HUES48 (cell line): ENCODE measurements around the gene KLF16.

ENCODE experiments used
- H3K27ac ChIP-seq: one replicate; pipeline ENCODE4 v1.7.0; 2013; ENCODE audit warnings: low read depth, low read length, inconsistent platforms
- H3K27me3 ChIP-seq: 2 replicates; pipeline ENCODE4 v1.6.1; 2013; ENCODE audit warnings: mild to moderate bottlenecking, low read length; ENCODE audit not compliant: control insufficient read depth, insufficient read depth
- H3K36me3 ChIP-seq: 2 replicates; pipeline ENCODE4 v1.6.1; 2013; ENCODE audit warnings: low read length; ENCODE audit not compliant: control insufficient read depth, insufficient read depth
- H3K4me1 ChIP-seq: 2 replicates; pipeline ENCODE4 v1.6.1; 2013; ENCODE audit warnings: mild to moderate bottlenecking, low read length; ENCODE audit not compliant: control insufficient read depth, insufficient read depth
- H3K4me3 ChIP-seq: 2 replicates; pipeline ENCODE4 v1.5.1; 2013; ENCODE audit warnings: mild to moderate bottlenecking, low read depth, low read length
- H3K9ac ChIP-seq: 2 replicates; pipeline ENCODE4 v1.6.1; 2013; ENCODE audit warnings: mild to moderate bottlenecking, low read depth, low read length, moderate library complexity
- H3K9me3 ChIP-seq: 2 replicates; pipeline ENCODE4 v1.6.1; 2013; ENCODE audit warnings: low read length; ENCODE audit not compliant: control insufficient read depth, insufficient read depth

KLF16 gene

DNA sequence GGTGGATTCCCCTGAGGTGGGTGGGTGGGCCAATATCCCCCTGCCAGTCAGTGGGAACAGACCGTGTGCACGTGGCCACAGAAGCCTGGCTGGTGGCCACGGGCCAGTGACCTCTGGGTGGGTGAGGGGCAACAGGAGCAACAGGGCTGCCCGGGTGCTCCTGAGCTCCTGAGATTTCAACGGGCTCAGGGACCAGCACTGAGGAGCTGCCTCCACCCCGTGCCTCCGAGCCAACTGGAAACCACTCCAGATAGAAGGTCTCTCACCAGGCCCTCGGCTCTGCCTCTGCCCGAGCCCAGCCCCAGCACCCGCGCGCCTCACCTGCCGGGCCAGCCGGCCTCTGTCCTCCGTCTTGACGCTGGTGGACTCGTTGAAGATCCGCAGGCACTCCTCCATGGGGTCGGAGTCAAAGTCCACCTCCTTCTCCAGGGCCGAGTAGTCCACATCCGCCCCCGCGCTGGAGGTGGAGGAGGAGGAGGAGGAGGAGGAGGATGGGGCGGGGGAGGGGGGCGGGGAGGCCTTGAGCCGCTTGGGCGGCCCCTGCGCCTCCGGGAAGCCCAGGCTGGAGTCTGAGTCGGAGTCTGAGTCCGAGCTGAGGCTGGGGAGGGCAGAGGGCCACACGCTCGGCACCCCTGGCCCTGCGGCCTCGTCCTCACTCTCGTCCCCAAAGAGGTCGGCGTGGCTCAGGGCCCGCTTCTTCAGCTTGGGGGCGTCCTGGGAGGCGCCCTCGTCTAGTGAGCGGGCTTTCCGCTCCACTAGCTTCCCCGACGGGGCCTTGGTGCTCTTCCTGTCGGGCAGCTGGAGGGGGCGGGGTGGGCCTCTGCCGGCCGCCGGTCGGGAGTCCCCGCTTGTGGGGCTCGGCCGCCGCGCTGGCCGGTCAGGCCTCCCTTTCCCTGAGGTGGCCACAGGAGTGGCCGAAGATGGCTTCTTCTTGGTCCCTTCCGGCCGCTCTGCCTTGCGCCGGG is 36.5 kb downstream of the KLF16 start:
- no peaks in the 10 kb centered on the region for H3K27me3 ChIP-seq
- peak overlapping the region; percentile 81 for H3K27ac ChIP-seq
- H3K9ac ChIP-seq: no peak overlapping the region
- H3K4me3 ChIP-seq: no peak overlapping the region
- peaks cover 3% of the 10 kb centered on the region; the same call in 1 of the 2 replicates for H3K4me1 ChIP-seq
- H3K36me3 ChIP-seq: peaks cover 47% of the 10 kb centered on the region
- no peaks in the 10 kb centered on the region for H3K9me3 ChIP-seq

DNA sequence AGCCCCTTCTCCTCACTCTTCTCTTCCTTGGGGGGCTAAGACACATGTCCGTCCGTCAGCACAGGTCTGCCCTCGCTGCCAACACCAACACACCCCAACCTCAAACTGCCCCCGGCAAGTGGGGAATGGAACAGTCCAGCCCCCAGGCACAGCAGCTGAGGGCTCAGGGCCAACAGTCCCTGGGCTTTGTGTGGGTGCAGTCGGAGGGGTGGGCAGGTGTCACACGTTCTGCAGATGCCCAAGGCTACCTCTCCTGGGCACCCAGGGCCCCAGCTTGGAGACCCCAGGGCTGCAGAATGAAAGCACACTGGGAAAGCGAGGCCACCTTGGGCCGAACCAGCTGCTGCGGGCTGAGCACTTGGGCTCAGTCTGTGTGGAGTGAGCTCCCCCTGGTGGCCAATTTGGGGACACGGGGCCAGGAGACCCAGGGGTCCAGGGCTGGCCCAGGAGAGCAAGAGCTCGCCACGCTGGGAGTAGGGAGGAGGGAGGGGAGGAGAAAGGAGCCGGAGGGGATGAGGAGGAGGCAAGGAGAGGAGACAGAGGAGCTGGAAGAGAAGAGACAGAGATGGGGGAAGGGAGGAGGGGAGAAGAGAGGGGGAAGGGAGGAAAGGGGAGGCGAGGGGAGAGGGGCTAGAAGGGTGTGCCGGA is 37.3 kb downstream of the KLF16 start:
- Histone ChIP-seq H3K27ac (no peak overlapping the region), H3K36me3 (peaks cover 51% of the 10 kb centered on the region), H3K4me1 (peaks cover 3% of the 10 kb centered on the region; the same call in 1 of the 2 replicates), H3K4me3 (no peak overlapping the region), H3K9me3 (no peaks in the 10 kb centered on the region), H3K9ac (no peak overlapping the region), H3K27me3 (no peaks in the 10 kb centered on the region)

DNA sequence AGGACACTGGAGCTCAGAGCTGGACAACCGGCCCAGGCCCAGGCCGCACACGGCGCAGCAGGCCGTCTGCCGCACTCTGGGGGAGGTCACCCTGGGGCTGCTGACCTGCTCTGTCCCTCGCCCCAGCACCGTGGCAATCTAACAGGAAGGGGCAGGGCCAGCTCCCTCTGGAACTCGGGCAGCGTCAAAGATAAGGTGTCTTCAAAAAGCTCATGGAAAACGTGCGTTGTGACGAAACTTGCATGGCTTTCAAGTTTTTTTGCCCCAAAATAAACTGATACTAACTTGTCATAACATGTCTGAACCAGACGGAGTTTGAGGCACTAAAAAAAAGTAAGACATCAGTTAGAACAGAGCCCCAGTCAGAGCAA is 39.1 kb downstream of the KLF16 start:
- Histone ChIP-seq H3K27ac (no peak overlapping the region), H3K4me1 (peaks cover 3% of the 10 kb centered on the region; the same call in 1 of the 2 replicates), H3K4me3 (no peak overlapping the region), H3K9me3 (no peaks in the 10 kb centered on the region), H3K36me3 (peaks cover 56% of the 10 kb centered on the region), H3K27me3 (no peaks in the 10 kb centered on the region), H3K9ac (no peak overlapping the region)

DNA sequence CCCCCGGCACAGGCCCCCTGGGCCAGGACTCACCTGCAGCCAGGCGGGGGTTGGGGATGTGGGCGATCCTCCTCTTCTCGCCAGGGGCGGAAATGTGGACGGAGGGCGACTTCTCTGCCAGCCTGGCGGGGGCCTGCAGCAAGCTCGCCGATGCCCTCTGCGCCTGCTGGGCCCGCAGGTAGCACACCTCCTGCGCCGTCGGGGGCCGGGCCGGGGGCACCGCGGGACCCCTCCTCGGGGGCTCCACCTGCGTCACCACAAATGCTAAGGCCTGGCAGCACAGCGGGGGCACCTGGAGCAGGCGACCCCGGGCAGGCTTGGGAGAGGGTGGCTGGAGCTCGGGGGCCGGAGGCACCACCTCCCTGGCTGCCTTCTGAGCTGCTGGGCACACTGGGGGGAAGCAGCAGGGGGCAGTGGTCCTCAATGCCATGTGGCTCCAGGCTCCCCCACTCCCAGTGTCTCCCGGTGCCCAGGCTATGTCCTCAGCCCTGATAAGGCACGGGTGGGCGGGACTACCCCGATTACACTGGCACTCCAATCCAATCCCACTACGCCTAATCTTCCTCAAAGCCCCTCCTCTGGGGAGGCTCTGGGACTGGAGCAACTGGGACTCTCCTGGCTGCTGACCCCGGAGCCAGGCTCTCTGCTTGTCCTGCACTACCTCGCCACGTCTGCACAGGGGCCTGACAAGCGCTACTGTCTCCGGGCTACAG is 39.7 kb downstream of the KLF16 start:
- Histone ChIP-seq H3K9me3 (no peaks in the 10 kb centered on the region), H3K27me3 (no peaks in the 10 kb centered on the region), H3K4me3 (no peak overlapping the region), H3K9ac (no peak overlapping the region), H3K36me3 (peaks cover 59% of the 10 kb centered on the region), H3K4me1 (peaks cover 3% of the 10 kb centered on the region; the same call in 1 of the 2 replicates), H3K27ac (no peak overlapping the region)

DNA sequence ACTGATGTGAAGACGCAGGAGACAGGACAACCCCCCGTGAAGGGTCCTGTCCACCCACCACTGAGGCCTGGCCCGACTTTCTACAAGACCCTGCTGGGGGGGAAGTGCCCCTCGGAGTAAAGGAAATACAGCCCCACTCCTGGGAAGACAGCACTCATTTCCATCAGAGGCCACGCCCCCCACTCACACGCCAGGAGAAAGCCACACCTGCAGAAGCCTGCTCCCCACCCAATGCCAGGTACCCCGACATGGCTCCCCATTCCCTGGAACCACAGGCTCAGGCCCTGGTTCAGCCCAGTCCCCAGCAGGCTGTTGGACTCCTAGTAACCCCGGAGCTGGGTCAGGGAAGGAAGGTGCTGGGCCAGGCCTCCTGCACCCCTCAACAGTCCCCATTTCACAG is 40.4 kb downstream of the KLF16 start:
- Histone ChIP-seq H3K27me3 (no peaks in the 10 kb centered on the region), H3K9ac (no peak overlapping the region), H3K27ac (no peak overlapping the region), H3K4me1 (peaks cover 3% of the 10 kb centered on the region; the same call in 1 of the 2 replicates), H3K9me3 (no peaks in the 10 kb centered on the region), H3K4me3 (no peak overlapping the region), H3K36me3 (peaks cover 65% of the 10 kb centered on the region)

DNA sequence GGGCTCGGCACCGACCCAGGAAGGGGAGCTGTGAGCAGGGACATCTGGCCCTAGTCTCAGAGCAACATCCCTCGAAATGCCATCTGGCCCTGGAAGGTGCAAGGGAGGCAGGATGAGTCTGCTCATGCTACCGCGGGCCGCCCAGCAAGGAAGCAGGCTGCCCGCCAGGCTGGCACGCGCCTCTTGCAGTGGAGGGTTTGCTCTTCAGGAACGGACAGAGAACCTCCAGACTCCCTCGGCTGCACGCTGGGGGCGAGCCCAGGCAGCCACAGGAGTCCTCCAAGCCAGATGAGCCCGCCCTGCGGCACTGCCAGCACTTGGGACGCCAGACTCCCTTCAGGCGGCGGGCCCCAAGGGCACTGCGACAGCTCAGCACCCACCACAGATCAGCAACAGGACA is 41.2 kb downstream of the KLF16 start:
- Histone ChIP-seq H3K4me3 (no peak overlapping the region), H3K9me3 (no peaks in the 10 kb centered on the region), H3K27me3 (no peaks in the 10 kb centered on the region), H3K9ac (no peak overlapping the region), H3K27ac (no peak overlapping the region), H3K36me3 (peaks cover 71% of the 10 kb centered on the region), H3K4me1 (peaks cover 3% of the 10 kb centered on the region; the same call in 1 of the 2 replicates)

DNA sequence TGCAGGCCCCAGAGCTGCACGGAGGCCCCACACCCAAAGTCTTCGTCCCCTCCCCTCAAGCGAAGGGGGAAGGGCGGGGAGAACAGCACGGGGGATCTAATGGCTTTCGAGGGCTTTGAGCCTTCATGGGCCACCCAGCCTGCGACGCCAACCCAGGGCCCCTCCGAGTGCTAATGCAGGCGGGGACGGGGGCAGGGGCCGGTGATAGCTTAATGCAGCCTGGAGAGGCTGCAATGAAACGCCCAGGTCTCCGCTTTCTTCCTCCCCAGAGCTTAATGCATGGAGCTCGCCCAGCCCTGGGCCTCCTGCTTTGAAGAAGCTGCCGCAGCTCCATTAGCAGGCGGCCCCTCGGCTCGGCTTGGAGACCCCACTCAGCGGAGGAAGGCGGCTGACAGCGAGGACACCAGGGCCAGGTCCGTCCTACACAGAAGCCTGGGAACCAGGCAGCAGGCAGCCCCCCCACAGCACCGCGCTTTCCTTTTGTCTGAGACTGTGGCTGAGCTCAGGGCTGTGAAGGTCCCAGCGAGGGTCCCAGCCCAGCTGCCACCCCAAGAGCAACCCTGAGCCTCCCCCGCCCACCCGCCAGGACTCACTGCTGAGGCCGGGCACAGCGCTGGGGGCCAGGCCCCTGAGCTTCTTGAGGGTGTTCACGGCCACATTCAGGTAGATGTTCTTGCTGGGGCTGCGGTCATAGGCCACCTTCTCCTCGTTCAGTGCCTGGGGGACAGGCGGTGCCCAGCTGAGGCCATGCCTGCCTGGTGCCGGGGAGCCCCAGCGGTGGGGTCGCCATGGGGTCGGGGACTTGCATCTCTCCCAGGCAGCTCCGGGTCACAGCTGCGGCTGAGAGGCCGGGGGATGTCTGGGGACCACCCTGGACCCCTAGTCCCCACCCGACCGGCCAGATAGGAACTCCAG is 43.8 kb downstream of the KLF16 start:
- Histone ChIP-seq H3K36me3 (peaks cover 78% of the 10 kb centered on the region), H3K9me3 (no peaks in the 10 kb centered on the region), H3K4me3 (no peak overlapping the region), H3K27me3 (no peaks in the 10 kb centered on the region), H3K4me1 (no peaks in the 10 kb centered on the region), H3K9ac (no peak overlapping the region), H3K27ac (no peak overlapping the region)

DNA sequence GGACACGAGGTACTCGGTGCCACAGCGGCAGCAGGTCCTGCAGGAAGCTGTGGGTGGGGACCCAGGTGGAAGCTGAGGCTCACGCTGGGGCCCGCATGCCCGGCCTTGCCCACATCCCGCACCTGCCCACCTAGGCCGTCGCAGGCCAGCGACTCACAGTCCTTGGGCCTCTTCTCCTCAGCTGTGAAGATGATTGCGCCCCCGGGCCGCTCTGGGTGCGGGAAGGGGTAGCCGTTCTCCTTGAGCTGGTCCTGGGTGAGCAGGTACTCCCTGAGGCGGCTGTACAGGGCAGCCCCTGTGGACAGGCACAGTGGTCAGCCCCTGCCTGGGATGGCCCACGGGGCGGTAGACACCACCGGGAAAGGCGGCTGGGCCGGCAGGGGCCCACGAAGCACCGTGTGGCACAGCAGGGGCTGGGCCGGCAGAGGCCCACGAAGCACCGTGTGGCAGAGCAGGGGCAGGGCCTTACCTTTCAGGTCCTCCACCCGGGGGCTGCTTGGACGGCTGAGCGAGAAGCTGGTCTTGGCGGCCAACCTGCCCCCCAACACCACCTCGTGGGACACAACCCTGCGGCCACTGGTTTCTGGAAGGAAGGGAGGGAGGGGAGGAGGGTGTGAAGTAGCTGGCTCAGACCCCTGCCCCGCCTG is 44.7 kb downstream of the KLF16 start:
- no peaks in the 10 kb centered on the region for H3K4me1 ChIP-seq
- no peaks in the 10 kb centered on the region for H3K9me3 ChIP-seq
- H3K27ac ChIP-seq: no peak overlapping the region
- H3K4me3 ChIP-seq: no peak overlapping the region
- no peak overlapping the region for H3K9ac ChIP-seq
- peaks cover 70% of the 10 kb centered on the region for H3K36me3 ChIP-seq
- H3K27me3 ChIP-seq: no peaks in the 10 kb centered on the region

DNA sequence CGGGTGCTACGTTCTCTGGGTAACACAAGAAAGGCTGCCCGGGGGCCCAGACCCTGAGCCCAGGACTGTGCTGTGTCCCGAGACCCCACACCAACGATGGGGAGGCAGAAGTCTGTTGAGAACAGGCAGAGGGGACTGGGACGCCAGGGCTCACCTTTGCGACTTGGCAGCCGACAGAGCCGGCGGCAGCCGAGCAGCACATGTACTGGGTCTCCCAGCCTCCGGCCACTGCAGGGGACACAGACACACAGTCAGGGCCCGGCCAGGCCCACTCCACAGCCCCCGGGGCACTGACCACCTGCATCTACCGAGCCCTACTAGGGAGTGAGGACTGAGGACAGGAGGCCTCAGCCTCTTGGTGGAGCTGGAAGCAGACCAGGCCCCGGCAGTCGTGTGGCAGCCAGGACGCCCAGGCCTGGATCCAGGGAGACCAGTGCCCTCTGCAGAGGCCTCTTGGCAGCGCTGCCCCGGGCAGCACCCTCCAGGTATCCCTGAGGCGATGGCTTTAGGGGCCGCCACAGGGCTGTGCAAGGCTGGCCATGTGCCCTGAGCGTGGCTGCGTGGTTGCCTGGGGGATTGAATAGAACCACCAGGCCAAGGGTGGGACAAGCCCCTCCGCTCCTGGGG is 45.7 kb downstream of the KLF16 start:
- Histone ChIP-seq H3K9ac (no peak overlapping the region), H3K27ac (no peak overlapping the region), H3K4me3 (no peak overlapping the region), H3K27me3 (no peaks in the 10 kb centered on the region), H3K36me3 (peaks cover 62% of the 10 kb centered on the region), H3K4me1 (peaks cover 3% of the 10 kb centered on the region; the same call in 1 of the 2 replicates), H3K9me3 (no peaks in the 10 kb centered on the region)
